Osteocyte (in vitro differentiated cells): ENCODE results near the gene TAF6. TPM values are rescaled to one million over a fixed set of nuclear protein-coding genes. Genes with fewer than 3 reads are reported as not detected.

ENCODE experiments used
- DNase-seq: peaks from one replicate; pipeline ENCODE4 v3.0.0; 2021; ENCODE audit warnings: mixed read lengths; ENCODE audit not compliant: unreplicated experiment; ENCODE audit errors: extremely low spot score
- H3K27ac Mint-ChIP-seq: one replicate; pipeline ENCODE4 v1.8.0; 2021; ENCODE audit warnings: mild to moderate bottlenecking, mixed read lengths; ENCODE audit not compliant: unreplicated experiment
- H3K27me3 Mint-ChIP-seq: one replicate; pipeline ENCODE4 v1.8.0; 2021; ENCODE audit warnings: mixed read lengths; ENCODE audit not compliant: unreplicated experiment
- H3K36me3 Mint-ChIP-seq: one replicate; pipeline ENCODE4 v1.8.0; 2021; ENCODE audit warnings: mixed read lengths; ENCODE audit not compliant: unreplicated experiment
- H3K4me1 Mint-ChIP-seq: one replicate; pipeline ENCODE4 v1.8.0; 2021; ENCODE audit warnings: mixed read lengths; ENCODE audit not compliant: unreplicated experiment
- H3K4me3 Mint-ChIP-seq: one replicate; pipeline ENCODE4 v1.8.0; 2021; ENCODE audit warnings: mild to moderate bottlenecking, moderate library complexity, mixed read lengths; ENCODE audit not compliant: unreplicated experiment
- H3K9me3 Mint-ChIP-seq: one replicate; pipeline ENCODE4 v1.8.0; 2021; ENCODE audit warnings: mixed read lengths; ENCODE audit not compliant: unreplicated experiment
- CTCF ChIP-seq: fragments of 200-600 bp; sonication (generic); IDR thresholded peaks from 2 replicates; pipeline ENCODE4 v1.5.0; 2021; ENCODE audit warnings: antibody characterized with exemption, mild to moderate bottlenecking, moderate library complexity
- total RNA-seq: library from RNA; stranded (reverse); gene quantifications from 2 replicates; pipeline ENCODE4 v1.2.1, GENCODE V29; 2021

TAF6 gene
- total RNA-seq, 1 donor from 2014 or later = 62.8 TPM

DNA sequence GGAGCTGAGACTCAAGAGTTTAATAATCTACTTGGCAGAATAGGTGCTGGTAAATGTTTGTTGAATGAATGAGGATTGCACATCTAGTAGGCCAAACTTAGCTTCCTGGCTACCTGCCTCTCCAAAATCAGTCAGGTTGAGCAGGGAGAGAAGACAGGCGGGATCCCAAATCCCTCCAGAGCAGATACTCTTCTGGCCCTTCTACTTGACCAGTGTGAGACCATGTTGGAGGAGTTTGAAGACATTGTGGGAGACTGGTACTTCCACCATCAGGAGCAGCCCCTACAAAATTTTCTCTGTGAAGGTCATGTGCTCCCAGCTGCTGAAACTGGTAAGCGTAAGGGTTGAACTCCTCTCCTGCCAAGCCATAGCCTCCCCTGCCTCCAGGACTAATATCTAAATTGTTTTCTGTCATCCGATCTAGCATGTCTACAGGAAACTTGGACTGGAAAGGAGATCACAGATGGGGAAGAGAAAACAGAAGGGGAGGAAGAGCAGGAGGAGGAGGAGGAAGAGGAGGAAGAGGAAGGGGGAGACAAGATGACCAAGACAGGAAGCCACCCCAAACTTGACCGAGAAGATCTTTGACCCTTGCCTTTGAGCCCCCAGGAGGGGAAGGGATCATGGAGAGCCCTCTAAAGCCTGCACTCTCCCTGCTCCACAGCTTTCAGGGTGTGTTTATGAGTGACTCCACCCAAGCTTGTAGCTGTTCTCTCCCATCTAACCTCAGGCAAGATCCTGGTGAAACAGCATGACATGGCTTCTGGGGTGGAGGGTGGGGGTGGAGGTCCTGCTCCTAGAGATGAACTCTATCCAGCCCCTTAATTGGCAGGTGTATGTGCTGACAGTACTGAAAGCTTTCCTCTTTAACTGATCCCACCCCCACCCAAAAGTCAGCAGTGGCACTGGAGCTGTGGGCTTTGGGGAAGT is 5.4 kb upstream of the TAF6 start:
- H3K4me3 Mint-ChIP-seq = peak overlapping the region; percentile 26
- peak overlapping the region; percentile 56 for H3K27ac Mint-ChIP-seq
- H3K4me1 Mint-ChIP-seq = peaks cover 28% of the 10 kb centered on the region

GRCh38 chr7:100122568-100122967 is 3.4 kb upstream of the TAF6 start:
- DNase-seq = no peak
- Mint-ChIP-seq H3K27me3 (no peaks in the 10 kb centered on the region), H3K27ac (no peak overlapping the region), H3K4me3 (no peak overlapping the region), H3K4me1 (peaks cover 31% of the 10 kb centered on the region), H3K9me3 (no peaks in the 10 kb centered on the region), H3K36me3 (no peaks in the 10 kb centered on the region)
- no peak for TF ChIP-seq CTCF

More for the DNA sequence above, 5.4 kb upstream of the TAF6 start:
- Mint-ChIP-seq H3K36me3 (no peaks in the 10 kb centered on the region), H3K9me3 (no peaks in the 10 kb centered on the region), H3K27me3 (no peaks in the 10 kb centered on the region)
- TF ChIP-seq CTCF = no peak
- no peak for DNase-seq

GRCh38 chr7:100122067-100122466 is 2.9 kb upstream of the TAF6 start:
- TF ChIP-seq CTCF = no peak
- Mint-ChIP-seq H3K36me3 (no peaks in the 10 kb centered on the region), H3K4me1 (peaks cover 31% of the 10 kb centered on the region), H3K9me3 (no peaks in the 10 kb centered on the region), H3K27me3 (no peaks in the 10 kb centered on the region), H3K27ac (no peak overlapping the region), H3K4me3 (no peak overlapping the region)
- DNase-seq = no peak

- DNase-seq = no peak
- H3K9me3 Mint-ChIP-seq = no peaks in the 10 kb centered on the region
- H3K36me3 Mint-ChIP-seq = peaks cover 2% of the 10 kb centered on the region
- no peak for TF ChIP-seq CTCF
- H3K27me3 Mint-ChIP-seq = no peaks in the 10 kb centered on the region
- H3K4me3 Mint-ChIP-seq = peak overlapping the region; percentile 96
- H3K27ac Mint-ChIP-seq = peak overlapping the region; percentile 98
- H3K4me1 Mint-ChIP-seq = peaks cover 21% of the 10 kb centered on the region
Measured at GRCh38 chr7:100120733-100121036, 1.5 kb upstream of the TAF6 start.

GRCh38 chr7:100119970-100120732 is 993 bp upstream of the TAF6 start:
- peak overlapping the region; percentile 98 for H3K27ac Mint-ChIP-seq
- no peak for DNase-seq
- H3K4me3 Mint-ChIP-seq = peak overlapping the region; percentile 96
- H3K9me3 Mint-ChIP-seq = no peaks in the 10 kb centered on the region
- H3K4me1 Mint-ChIP-seq = peaks cover 18% of the 10 kb centered on the region
- H3K27me3 Mint-ChIP-seq = no peaks in the 10 kb centered on the region
- peaks cover 2% of the 10 kb centered on the region for H3K36me3 Mint-ChIP-seq
- no peak for TF ChIP-seq CTCF
